ENCODE results near the gene TNS3.

The TNS3 gene

GRCh38 chr7:47418601-47419309, 163.2 kb downstream of the TNS3 start:
- DNase-seq: no peak

GRCh38 chr7:47416492-47417480, 165.1 kb downstream of the TNS3 start:
- DNase-seq: no peak

- DNase-seq: no peak
These were observed 166.3 kb downstream of the TNS3 start for GRCh38 chr7:47415318-47416212.

- DNase-seq: no peak
These were observed 167.3 kb downstream of the TNS3 start for GRCh38 chr7:47414342-47415317.

- no peak for DNase-seq
These were observed 168.2 kb downstream of the TNS3 start for GRCh38 chr7:47413526-47414341.

- no peak for DNase-seq
These were observed 170.0 kb downstream of the TNS3 start for GRCh38 chr7:47411901-47412300.

GRCh38 chr7:47411281-47411869, 170.5 kb downstream of the TNS3 start:
- no peak for DNase-seq

- DNase-seq: no peak
These were observed 173.2 kb downstream of the TNS3 start for GRCh38 chr7:47408675-47409074.

GRCh38 chr7:47407821-47408674, 173.9 kb downstream of the TNS3 start:
- no peak for DNase-seq

GRCh38 chr7:47407136-47407535, 174.8 kb downstream of the TNS3 start:
- no peak for DNase-seq

GRCh38 chr7:47406801-47407129, 175.1 kb downstream of the TNS3 start:
- no peak for DNase-seq

GRCh38 chr7:47405921-47406800, 175.8 kb downstream of the TNS3 start:
- no peak for DNase-seq

GRCh38 chr7:47405286-47405904, 176.5 kb downstream of the TNS3 start:
- no peak for DNase-seq

- peak; percentile 25 for DNase-seq
These were observed 177.9 kb downstream of the TNS3 start for GRCh38 chr7:47404010-47404409.

GRCh38 chr7:47402941-47403866, 178.7 kb downstream of the TNS3 start:
- no peak for DNase-seq

All from stimulated activated CD4-positive, alpha-beta T cell treated with anti-CD3 and anti-CD28 coated beads, Interleukin-1b, Interleukin-23, amount 100 ng/mL, for 48 hours (primary cell).